ENCODE results near the gene PDE6C.

PDE6C gene

DNA sequence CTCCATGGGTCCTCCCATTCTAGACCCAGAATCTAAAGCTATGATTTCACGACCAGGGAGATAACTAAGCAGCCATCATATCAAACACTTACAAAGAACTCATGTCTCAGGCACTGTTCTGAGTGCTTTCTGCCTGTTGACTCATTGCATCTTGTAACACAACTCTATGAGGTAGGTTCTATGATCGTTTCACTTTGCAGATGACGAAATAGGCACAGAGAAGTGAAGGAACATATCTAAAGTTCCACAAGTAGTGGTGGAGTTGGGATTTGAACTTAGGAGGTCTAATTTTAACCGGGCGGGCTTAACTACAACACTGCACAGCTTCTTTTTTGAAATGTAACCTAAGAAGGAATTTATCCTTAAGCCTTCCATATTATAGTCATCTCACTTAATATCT is 14.2 kb upstream of the PDE6C start:
- TF ChIP-seq, protein P1, sequence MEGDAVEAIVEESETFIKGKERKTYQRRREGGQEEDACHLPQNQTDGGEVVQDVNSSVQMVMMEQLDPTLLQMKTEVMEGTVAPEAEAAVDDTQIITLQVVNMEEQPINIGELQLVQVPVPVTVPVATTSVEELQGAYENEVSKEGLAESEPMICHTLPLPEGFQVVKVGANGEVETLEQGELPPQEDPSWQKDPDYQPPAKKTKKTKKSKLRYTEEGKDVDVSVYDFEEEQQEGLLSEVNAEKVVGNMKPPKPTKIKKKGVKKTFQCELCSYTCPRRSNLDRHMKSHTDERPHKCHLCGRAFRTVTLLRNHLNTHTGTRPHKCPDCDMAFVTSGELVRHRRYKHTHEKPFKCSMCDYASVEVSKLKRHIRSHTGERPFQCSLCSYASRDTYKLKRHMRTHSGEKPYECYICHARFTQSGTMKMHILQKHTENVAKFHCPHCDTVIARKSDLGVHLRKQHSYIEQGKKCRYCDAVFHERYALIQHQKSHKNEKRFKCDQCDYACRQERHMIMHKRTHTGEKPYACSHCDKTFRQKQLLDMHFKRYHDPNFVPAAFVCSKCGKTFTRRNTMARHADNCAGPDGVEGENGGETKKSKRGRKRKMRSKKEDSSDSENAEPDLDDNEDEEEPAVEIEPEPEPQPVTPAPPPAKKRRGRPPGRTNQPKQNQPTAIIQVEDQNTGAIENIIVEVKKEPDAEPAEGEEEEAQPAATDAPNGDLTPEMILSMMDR (IDR thresholded peaks at IDR 0.05; ENCODE audit: low read depth, low read length) = no peak
- DNase-seq (ENCODE audit: low read depth in 2 of 2) = peak in 1 of 2 donors; percentile 37
- H3K4me3 ChIP-seq (replicated peaks in 1 of 2; ENCODE audit: low read depth in 2 of 2, low read length in 2 of 2) = no peak overlapping the region

DNA sequence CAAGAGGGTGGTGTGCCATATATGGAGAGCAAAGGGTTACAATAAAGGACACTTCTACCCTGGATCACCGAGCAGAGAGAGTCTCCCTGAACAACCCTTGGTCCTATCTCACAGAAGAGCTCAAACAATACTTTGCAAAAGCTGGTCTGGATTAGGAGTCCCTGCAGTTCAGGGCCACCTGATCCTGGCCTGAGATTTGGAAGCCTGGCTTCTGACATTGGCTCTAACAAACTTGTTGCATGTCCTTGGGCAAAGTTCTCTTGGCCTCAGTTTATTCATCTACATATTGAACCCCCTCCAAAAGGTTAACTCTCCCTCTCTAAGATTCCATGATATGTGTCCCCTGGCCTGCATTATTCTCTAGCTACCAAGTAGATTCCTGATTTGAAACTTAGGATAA is 13.0 kb upstream of the PDE6C start:
- H3K4me3 ChIP-seq (replicated peaks in 1 of 2; ENCODE audit: low read depth in 2 of 2, low read length in 2 of 2) = no peak overlapping the region
- DNase-seq (ENCODE audit: low read depth in 2 of 2) = no peak
- TF ChIP-seq, protein P1 (IDR thresholded peaks at IDR 0.05; ENCODE audit: low read depth, low read length) = no peak

DNA sequence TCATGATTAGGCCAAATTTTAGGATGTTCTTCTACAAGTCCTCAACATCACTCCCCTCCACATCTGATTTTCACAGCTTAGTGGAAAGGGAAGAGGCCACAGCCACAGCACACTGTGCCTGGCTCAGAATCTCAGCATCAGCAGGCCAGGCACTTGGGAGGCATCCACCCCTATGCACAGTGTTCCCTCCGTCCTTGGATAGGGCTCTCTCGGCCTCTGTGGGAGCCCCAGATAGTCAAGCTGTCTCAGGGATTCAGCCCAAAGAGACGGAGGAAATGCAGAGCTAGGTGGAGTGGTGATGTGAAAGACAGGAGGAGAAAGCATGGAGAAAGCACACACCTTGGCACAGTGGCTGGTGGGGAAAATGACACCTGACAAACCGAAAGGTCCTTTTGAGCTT is 12.6 kb upstream of the PDE6C start:
- no peak for DNase-seq (ENCODE audit: low read depth in 2 of 2)

DNA sequence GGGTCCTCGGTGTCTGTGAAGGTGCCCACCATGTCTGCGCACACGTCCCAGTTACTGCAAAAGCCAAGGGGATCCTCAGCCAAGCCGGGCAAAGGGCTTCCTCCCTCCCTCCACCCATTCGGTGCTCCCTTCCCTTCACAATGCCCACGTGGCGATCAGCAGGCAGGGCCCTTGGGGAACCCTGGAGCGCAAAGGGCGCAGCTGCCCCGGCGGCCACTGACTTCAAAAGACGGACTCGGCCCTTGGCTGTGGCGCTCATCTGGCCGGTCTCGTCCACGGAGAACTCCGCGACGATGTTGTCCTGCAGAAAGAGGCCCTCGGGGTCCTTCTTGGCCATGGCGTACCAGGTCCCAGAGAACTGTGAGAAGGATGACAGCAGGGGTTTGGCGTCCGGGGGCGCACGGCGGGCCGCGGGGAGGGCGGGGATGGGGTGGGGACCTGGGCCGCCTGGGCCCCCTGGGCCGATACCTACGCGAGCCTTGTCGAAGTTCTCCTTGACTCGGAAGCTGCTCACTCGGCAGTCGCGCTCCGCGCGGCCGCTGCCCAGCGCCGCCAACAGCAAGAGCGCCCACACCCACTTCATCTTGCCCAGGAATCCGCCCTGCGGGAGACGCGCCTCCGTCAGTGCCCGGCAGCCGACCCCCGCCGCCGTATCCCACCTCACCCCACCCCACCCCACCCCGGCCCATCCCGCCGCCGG is 11.7 kb upstream of the PDE6C start:
- peak overlapping the region in 1 of 2 donors; percentile 26 for H3K4me3 ChIP-seq (replicated peaks in 1 of 2; ENCODE audit: low read depth in 2 of 2, low read length in 2 of 2)
- DNase-seq (ENCODE audit: low read depth in 2 of 2) = peak; percentile 38 to 52
- TF ChIP-seq, protein P1 (IDR thresholded peaks at IDR 0.05; ENCODE audit: low read depth, low read length) = no peak

More for the DNA sequence above, 12.6 kb upstream of the PDE6C start:
- H3K4me3 ChIP-seq (replicated peaks in 1 of 2; ENCODE audit: low read depth in 2 of 2, low read length in 2 of 2) = no peak overlapping the region
- TF ChIP-seq, protein P1 (IDR thresholded peaks at IDR 0.05; ENCODE audit: low read depth, low read length) = no peak

DNA sequence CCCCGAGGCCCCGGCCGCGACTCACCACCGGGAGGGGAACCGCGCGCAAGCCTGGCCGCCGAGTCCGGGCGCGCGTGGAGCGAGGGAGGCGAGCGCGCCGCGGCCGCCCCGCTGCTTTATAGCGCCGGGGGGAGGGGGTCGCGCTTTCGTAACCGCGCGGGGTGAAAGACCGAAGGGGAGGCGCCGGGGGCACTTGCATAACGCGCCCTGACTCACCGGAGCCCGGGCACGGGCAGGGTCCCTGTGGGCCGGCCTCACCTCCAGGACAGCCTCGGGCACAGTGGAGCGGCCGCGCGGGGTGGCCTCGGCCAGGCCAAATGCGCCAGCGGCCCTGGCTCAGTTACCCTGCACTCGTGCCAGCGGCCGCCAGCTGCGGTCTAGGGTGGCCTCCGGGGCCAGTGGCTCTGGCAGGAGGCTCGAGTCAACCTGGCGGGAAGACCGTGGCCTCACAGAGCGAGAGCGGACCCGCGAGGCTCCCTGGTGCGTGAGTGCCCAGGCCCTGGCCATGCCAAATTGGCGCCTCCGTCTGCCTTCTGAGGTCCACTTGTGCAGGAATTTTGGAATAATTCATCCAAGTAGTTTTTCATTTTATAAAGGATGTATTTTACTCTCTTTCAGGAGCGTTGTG is 11.1 kb upstream of the PDE6C start, which contains the start of gene RBP4:
Gene RBP4, minus strand, starts transcription at position 90 of the 628 bp plus-strand sequence. CDS start 207 bp downstream, outside the sequence.
- TF ChIP-seq, protein P1 (IDR thresholded peaks at IDR 0.05; ENCODE audit: low read depth, low read length) = no peak
- peak; percentile 7 to 21 for DNase-seq (ENCODE audit: low read depth in 2 of 2)

DNA sequence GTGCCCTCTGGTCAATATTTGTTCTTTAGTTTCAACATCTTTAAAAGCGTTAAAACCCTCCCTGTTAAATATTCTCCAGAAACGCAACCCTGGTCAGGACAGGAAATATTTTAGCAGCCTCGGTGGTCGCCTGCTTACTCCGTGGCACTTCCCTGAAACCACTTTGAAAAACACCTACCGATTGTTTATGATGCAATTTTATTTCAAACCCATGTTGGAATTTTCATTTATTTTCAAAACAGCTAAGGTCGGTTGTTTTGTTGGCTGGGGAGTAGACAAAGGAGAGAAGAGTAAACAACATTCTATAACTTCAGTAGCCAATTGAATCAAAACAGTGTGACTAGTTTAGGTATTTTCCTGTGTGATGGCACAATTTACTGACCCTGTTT is 10.6 kb upstream of the PDE6C start:
- no peak for DNase-seq (ENCODE audit: low read depth in 2 of 2)
- TF ChIP-seq, protein P1 (IDR thresholded peaks at IDR 0.05; ENCODE audit: low read depth, low read length) = no peak
- H3K4me3 ChIP-seq (replicated peaks in 1 of 2; ENCODE audit: low read depth in 2 of 2, low read length in 2 of 2) = no peak overlapping the region

More for the DNA sequence above, 11.1 kb upstream of the PDE6C start, which contains the start of gene RBP4:
- peak within 1 kb of the TSS; percentile 6 to 26 for H3K4me3 ChIP-seq (replicated peaks in 1 of 2; ENCODE audit: low read depth in 2 of 2, low read length in 2 of 2)

Data from cardiac fibroblast (primary cell).